ENCODE measurements around the gene MAGEB2. TPM values are rescaled to one million over a fixed set of nuclear protein-coding genes. Genes with fewer than 3 reads are reported as not detected.

The MAGEB2 gene
- total and polyA plus RNA-seq, 9 donors, result 0.15 to 0.27 TPM; not detected in 7

DNA sequence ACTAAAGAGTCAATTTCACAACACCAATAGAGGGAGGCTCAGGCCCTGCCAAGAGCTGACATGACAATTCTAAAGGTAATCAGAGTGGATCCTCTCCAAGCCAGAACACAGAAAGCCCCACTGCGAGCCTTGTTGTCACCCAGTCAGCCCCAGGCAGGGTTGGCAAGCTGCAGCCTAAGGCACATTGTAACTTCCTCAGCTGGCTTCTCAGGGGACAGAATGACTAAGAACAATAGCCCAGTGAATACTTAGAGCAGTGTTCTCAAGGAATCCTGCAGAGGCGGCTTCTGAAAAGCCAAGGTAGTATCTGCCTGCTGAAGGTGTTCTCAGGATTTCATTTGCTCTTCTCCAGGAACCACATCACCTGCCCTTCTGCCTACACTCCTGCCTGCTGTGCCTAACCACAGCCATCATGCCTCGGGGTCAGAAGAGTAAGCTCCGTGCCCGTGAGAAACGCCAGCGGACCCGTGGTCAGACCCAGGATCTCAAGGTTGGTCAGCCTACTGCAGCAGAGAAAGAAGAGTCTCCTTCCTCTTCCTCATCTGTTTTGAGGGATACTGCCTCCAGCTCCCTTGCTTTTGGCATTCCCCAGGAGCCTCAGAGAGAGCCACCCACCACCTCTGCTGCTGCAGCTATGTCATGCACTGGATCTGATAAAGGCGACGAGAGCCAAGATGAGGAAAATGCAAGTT lies 26.5 kb downstream of the MAGEB2 start, which contains the start of gene MAGEB4:
MAGEB4 (plus strand) TSS at position 277 of the 692 bp plus-strand sequence; CDS start at position 413, 136 bp downstream.
- Histone ChIP-seq H3K36me3 (no peaks in the 10 kb centered on the region), H3K9me3 (no peaks in the 10 kb centered on the region), H3K4me3 (no peak within 1 kb of the TSS), H3K27me3 (no peaks in the 10 kb centered on the region), H3K4me1 (ENCODE audit: insufficient read depth) (no peaks in the 10 kb centered on the region), H3K27ac (no peak within 1 kb of the TSS)
- DNase-seq, result no peak
- 85 to 93% (median 86%) methylated on average over 10 of the region's 10 CpGs for WGBS, 3 donors
- TF ChIP-seq EP300 (IDR thresholded peaks at IDR 0.05), result no peak
- no peak for TF ChIP-seq POLR2A (IDR thresholded peaks at IDR 0.05)
- TF ChIP-seq, protein P1, sequence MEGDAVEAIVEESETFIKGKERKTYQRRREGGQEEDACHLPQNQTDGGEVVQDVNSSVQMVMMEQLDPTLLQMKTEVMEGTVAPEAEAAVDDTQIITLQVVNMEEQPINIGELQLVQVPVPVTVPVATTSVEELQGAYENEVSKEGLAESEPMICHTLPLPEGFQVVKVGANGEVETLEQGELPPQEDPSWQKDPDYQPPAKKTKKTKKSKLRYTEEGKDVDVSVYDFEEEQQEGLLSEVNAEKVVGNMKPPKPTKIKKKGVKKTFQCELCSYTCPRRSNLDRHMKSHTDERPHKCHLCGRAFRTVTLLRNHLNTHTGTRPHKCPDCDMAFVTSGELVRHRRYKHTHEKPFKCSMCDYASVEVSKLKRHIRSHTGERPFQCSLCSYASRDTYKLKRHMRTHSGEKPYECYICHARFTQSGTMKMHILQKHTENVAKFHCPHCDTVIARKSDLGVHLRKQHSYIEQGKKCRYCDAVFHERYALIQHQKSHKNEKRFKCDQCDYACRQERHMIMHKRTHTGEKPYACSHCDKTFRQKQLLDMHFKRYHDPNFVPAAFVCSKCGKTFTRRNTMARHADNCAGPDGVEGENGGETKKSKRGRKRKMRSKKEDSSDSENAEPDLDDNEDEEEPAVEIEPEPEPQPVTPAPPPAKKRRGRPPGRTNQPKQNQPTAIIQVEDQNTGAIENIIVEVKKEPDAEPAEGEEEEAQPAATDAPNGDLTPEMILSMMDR (IDR thresholded peaks at IDR 0.05), result no peak
- intact Hi-C loops (cut with DNase I), result no loop called here

DNA sequence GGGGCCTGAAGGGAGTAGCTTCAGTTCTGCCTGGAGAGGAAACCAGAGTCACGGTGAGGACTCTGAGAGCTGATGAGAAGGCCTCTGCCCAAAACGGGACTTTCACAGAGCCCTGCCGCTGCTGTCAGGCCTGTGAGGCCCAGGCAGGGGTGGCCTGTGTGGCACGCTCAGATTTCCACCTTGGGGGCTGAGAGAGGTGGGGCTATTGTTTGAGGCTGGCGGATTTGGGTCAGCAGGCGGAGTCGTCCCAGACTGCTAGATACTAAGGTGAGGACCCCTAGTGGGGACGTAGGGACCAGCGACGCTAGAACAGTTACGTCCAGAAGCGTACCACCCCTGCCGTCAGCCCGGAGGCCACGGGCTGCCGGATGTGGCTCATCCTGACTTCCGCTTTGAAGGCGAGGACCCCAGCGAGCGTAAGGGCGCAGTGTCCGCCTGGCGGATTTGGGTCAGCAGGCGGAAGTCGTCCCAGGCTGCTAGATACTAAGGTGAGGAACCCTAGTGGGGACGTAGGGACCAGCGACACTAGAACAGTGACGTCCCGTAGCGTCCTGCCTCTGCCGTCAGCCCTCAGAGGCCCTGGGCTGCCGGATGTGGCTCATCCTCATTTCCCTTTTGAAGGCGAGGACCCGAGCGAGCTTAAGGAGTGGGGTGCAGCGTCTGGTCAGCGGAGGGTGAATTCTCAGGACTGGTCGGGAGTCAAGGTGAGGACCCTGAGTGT lies 31.6 kb downstream of the MAGEB2 start, which contains the start of gene MAGEB1:
MAGEB1 (plus strand) TSS at position 378 of the 721 bp plus-strand sequence. CDS start 3,348 bp downstream, outside the sequence.
- TF ChIP-seq, protein P1 (IDR thresholded peaks at IDR 0.05), result no peak
- TF ChIP-seq POLR2A (IDR thresholded peaks at IDR 0.05) (no peak), EP300 (IDR thresholded peaks at IDR 0.05) (no peak)
- H3K4me1 ChIP-seq (ENCODE audit: insufficient read depth), result no peaks in the 10 kb centered on the region
- no peak for DNase-seq
- no peak within 1 kb of the TSS for H3K27ac ChIP-seq
- intact Hi-C loops (cut with DNase I), result no loop called here
- no peaks in the 10 kb centered on the region for H3K9me3 ChIP-seq
- H3K36me3 ChIP-seq, result no peaks in the 10 kb centered on the region
- 80 to 85% (median 82%) methylated on average over 38 of the region's 38 CpGs for WGBS, 3 donors
- no peaks in the 10 kb centered on the region for H3K27me3 ChIP-seq
- no peak within 1 kb of the TSS for H3K4me3 ChIP-seq

DNA sequence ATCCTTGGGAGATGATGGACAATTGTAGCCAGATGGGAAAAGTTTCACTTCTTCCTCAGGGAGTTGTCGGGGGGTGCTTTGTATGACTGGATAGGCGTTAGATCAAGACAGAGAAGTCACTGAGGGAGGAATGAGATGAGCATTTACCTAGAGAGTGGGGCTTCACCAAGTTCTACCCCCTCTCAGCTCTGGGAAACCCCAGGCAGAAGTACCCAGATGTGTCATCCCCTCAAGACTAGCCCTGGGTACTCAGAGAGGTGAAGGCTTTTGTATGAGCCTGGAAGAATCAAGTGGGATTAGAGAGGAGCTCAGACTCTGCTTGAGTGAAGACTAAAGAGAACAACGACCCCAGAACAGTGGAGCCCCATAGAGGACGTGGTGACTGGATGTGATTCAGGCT lies 33.5 kb downstream of the MAGEB2 start:
- no peak overlapping the region for H3K4me3 ChIP-seq
- intact Hi-C loops (cut with DNase I), result no loop called here
- no peak overlapping the region for H3K27ac ChIP-seq
- no peaks in the 10 kb centered on the region for H3K27me3 ChIP-seq
- 63 to 69% (median 63%) methylated on average over 4 of the region's 4 CpGs for WGBS, 3 donors
- H3K36me3 ChIP-seq, result no peaks in the 10 kb centered on the region
- no peaks in the 10 kb centered on the region for H3K9me3 ChIP-seq
- H3K4me1 ChIP-seq (ENCODE audit: insufficient read depth), result no peaks in the 10 kb centered on the region
- DNase-seq, result no peak
- TF ChIP-seq POLR2A (IDR thresholded peaks at IDR 0.05) (no peak), EP300 (IDR thresholded peaks at IDR 0.05) (no peak)
- TF ChIP-seq, protein P1 (IDR thresholded peaks at IDR 0.05), result no peak

DNA sequence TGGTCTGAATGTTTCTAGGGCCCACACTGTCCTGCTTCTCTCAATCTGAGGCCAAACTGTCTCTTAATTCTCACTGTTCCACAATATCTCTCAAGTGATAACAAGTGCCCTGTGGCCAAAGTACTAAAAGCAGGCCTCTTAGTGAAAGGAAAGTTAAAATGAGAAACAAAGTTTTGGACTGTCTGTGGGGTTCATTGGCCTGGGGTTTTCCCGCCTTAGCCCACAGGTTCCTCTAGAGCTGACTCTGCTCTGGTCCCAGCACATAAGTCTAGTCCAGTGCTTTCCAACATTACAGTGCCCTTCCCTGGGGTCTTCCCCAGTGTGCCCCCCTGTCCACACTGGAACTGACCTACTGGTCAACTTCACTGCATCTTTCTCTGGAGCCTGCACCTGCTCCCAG lies 37.9 kb downstream of the MAGEB2 start:
- Histone ChIP-seq H3K4me1 (ENCODE audit: insufficient read depth) (no peaks in the 10 kb centered on the region), H3K4me3 (no peak overlapping the region), H3K27me3 (no peaks in the 10 kb centered on the region), H3K36me3 (no peaks in the 10 kb centered on the region), H3K9me3 (no peaks in the 10 kb centered on the region), H3K27ac (no peak overlapping the region)
- WGBS, 3 donors, result 82 to 85% (median 83%) methylated on average over 1 of the region's 1 CpG
- TF ChIP-seq, protein P1 (IDR thresholded peaks at IDR 0.05), result no peak
- TF ChIP-seq EP300 (IDR thresholded peaks at IDR 0.05) (no peak), POLR2A (IDR thresholded peaks at IDR 0.05) (no peak)
- intact Hi-C loops (cut with DNase I), result no loop called here
- no peak for DNase-seq
